H1 (cell line): ENCODE results near the gene ADGRL3. TPM values are rescaled to one million over a fixed set of nuclear protein-coding genes. Genes with fewer than 3 reads are reported as not detected.

Source experiments
- SAP30 ChIP-seq: fragments of 300-600 bp; sonication (generic); IDR thresholded peaks from 2 replicates; pipeline ENCODE4 v1.7.1; 2012; ENCODE audit warnings: low read length, moderate library complexity, mild to moderate bottlenecking, inconsistent platforms; ENCODE audit not compliant: insufficient read depth, insufficient replicate concordance
- polyA plus RNA-seq, 7 experiments: library from polyadenylated mRNA; depleted of rRNA in 3 of 7; stranded (reverse) in 5 of 7; unstranded in 2 of 7; fragments of >200 nt in 5 of 7; fragments of 200-250 nt in 2 of 7; gene quantifications; 1 replicate in 5 of 7; 2 replicates in 1 of 7; 4 replicates in 1 of 7; pipeline versions ENCODE4 v1.2.1 to v1.2.3, GENCODE V29; 2011 to 2013; ENCODE audit warnings: missing spikeins in 2 of 7, mixed read lengths in 2 of 7
- total RNA-seq: library from RNA; stranded (reverse); fragmentation: NEBNext Ultra II Directional; extraction: Animal tissue kit (Norgen Biotek cat#: 25700); gene quantifications from 2 replicates; pipeline ENCODE4 v1.2.1, GENCODE V29; 2021

The ADGRL3 gene
- total and polyA plus RNA-seq, 2 of the 8 experiments (the other 6 are each of a cell fraction or from before 2014, with no cell fraction given), result 6.6 to 13.0 TPM

DNA sequence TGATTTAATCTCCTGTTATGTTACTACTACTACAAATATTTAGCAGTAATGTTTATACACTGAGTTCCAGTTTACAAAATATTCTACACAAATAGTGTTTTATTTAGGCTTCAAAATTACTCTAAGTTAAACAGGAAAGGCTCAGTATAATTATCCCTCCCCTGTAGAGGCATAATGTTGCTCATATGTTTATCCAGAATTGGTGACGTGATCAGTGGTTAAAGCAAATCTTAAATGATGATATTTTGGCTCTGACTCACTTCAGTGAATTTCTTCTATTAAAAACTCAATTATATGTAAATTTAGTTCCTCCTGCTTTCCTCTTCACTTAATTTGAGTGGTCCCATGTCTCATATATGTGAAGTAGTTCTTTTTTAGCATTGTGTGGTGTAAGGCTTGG, 438.5 kb downstream of the ADGRL3 start (continued):
- no peak for TF ChIP-seq SAP30
